Measurements from ENCODE around the gene ISL1.

DNA sequence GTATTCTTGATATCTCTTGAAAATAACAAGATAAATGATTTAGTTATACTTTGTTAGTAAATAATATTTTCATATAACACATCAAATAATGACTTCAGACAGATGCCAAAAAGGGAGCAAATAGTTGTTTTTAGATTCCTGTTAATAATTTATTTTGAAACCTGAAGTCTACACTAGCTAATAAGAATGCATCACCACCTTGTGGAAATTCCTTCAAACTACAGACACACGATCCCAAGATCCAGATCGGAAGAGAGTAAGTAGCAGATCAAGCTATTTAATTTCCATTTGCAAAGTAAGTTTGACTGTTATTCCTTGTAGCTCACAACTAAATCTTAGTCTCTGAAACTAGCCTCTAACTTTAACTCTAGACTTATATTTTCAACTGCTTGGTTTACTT, 35.5 kb upstream of the ISL1 start:
- TF ChIP-seq, protein P1, sequence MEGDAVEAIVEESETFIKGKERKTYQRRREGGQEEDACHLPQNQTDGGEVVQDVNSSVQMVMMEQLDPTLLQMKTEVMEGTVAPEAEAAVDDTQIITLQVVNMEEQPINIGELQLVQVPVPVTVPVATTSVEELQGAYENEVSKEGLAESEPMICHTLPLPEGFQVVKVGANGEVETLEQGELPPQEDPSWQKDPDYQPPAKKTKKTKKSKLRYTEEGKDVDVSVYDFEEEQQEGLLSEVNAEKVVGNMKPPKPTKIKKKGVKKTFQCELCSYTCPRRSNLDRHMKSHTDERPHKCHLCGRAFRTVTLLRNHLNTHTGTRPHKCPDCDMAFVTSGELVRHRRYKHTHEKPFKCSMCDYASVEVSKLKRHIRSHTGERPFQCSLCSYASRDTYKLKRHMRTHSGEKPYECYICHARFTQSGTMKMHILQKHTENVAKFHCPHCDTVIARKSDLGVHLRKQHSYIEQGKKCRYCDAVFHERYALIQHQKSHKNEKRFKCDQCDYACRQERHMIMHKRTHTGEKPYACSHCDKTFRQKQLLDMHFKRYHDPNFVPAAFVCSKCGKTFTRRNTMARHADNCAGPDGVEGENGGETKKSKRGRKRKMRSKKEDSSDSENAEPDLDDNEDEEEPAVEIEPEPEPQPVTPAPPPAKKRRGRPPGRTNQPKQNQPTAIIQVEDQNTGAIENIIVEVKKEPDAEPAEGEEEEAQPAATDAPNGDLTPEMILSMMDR (conservative IDR thresholded peaks at IDR 0.05; ENCODE audit: low read length), result no peak
- no peak for TF ChIP-seq EZH2phosphoT487 (IDR thresholded peaks at IDR 0.05; ENCODE audit: borderline replicate concordance, low read depth, low read length)

Measured in OCI-LY7 (cell line).